MCF 10A (cell line): ENCODE results near the gene WNT7B. TPM values are rescaled to one million over a fixed set of nuclear protein-coding genes. Genes with fewer than 3 reads are reported as not detected.

Source experiments
- BruUV-seq: library from RNA; stranded (reverse); fragments of 400-500 nt; replicated peaks from 2 replicates; lab custom pipeline; 2021; lab: Mats Ljungman, UMichigan
- CTCF ChIA-PET: fragments of 300-600 bp; sonication (Branson Sonifier 250); formaldehyde crosslinking; extraction: SDS; loops from one replicate; lab custom pipeline; 2021; ENCODE audit warnings: antibody characterized with exemption, inconsistent platforms; lab: Yijun Ruan, JAX
- POLR2A ChIA-PET: fragments of 300-600, 350-650 bp; sonication (Branson Sonifier 250); formaldehyde crosslinking; extraction: SDS; loops from one replicate; lab custom pipeline; 2020; ENCODE audit warnings: antibody characterized with exemption, inconsistent platforms; lab: Yijun Ruan, JAX
- DNase-seq: peaks from one replicate; pipeline ENCODE4 v3.0.0-alpha.2; 2018; ENCODE audit not compliant: unreplicated experiment
- H3K27ac Mint-ChIP-seq: one replicate; pipeline ENCODE4 v1.8.0; 2022; ENCODE audit warnings: mild to moderate bottlenecking, low read depth, mixed read lengths; ENCODE audit not compliant: unreplicated experiment
- H3K27me3 Mint-ChIP-seq: one replicate; pipeline ENCODE4 v1.8.0; 2022; ENCODE audit warnings: mixed read lengths; ENCODE audit not compliant: insufficient read depth, unreplicated experiment
- H3K36me3 Mint-ChIP-seq: one replicate; pipeline ENCODE4 v1.8.0; 2022; ENCODE audit warnings: mild to moderate bottlenecking, moderate library complexity, mixed read lengths; ENCODE audit not compliant: insufficient read depth, unreplicated experiment
- H3K4me1 Mint-ChIP-seq: one replicate; pipeline ENCODE4 v1.8.0; 2022; ENCODE audit warnings: mixed read lengths; ENCODE audit not compliant: insufficient read depth, unreplicated experiment
- H3K4me3 Mint-ChIP-seq: one replicate; pipeline ENCODE4 v1.8.0; 2022; ENCODE audit warnings: mild to moderate bottlenecking, moderate library complexity, mixed read lengths; ENCODE audit not compliant: unreplicated experiment
- H3K9me3 Mint-ChIP-seq: one replicate; pipeline ENCODE4 v1.8.0; 2022; ENCODE audit warnings: mixed read lengths; ENCODE audit not compliant: unreplicated experiment
- CTCF ChIP-seq: fragments of 200-600 bp; IDR thresholded peaks from one replicate; pipeline ENCODE4 v1.8.0; 2022; ENCODE audit warnings: antibody characterized with exemption, mild to moderate bottlenecking; ENCODE audit not compliant: unreplicated experiment
- intact Hi-C: fragments of 100-400 bp; cut with micrococcal nuclease; formaldehyde crosslinking; loops from 2 replicates; pipeline ENCODE4 v1.14.1; 2022
- total RNA-seq: library from RNA; stranded (reverse); gene quantifications from 2 replicates; pipeline ENCODE4 v1.2.3, GENCODE V29; 2022

WNT7B gene
- total RNA-seq, 1 experiment from 2014 or later: 0.28 TPM

GRCh38 chr22:45896153-45896951 lies 80.6 kb downstream of the WNT7B start:
- CTCF ChIA-PET: interaction anchor here (0.6 to 1.6 kb wide), 2 partner anchors 33 to 164 kb away, joined by 4 to 6 read pairs; no protein-coding TSS in a partner anchor
- Mint-ChIP-seq H3K4me1 (no peaks in the 10 kb centered on the region), H3K9me3 (no peaks in the 10 kb centered on the region), H3K4me3 (no peak overlapping the region), H3K36me3 (no peaks in the 10 kb centered on the region), H3K27ac (no peak overlapping the region), H3K27me3 (peaks cover 11% of the 10 kb centered on the region)
- no peak for TF ChIP-seq CTCF
- no peak for DNase-seq
- no TSS peak for BruUV-seq
- intact Hi-C loops: no loop called here
- POLR2A ChIA-PET: interaction anchor here (1.0 kb wide), 1 partner anchor 15 kb away, joined by 5 read pairs; no protein-coding TSS in a partner anchor

GRCh38 chr22:45895436-45896152 lies 81.4 kb downstream of the WNT7B start:
- no TSS peak for BruUV-seq
- H3K9me3 Mint-ChIP-seq: no peaks in the 10 kb centered on the region
- H3K4me1 Mint-ChIP-seq: no peaks in the 10 kb centered on the region
- H3K27me3 Mint-ChIP-seq: peaks cover 11% of the 10 kb centered on the region
- ChIA-PET CTCF (interaction anchor here (1.6 kb wide), 1 partner anchor 32 kb away, joined by 6 read pairs; no protein-coding TSS in a partner anchor), POLR2A (interaction anchor here (1.0 kb wide), 1 partner anchor 16 kb away, joined by 5 read pairs; no protein-coding TSS in a partner anchor)
- no peaks in the 10 kb centered on the region for H3K36me3 Mint-ChIP-seq
- H3K4me3 Mint-ChIP-seq: no peak overlapping the region
- no peak for TF ChIP-seq CTCF
- no peak for DNase-seq
- no peak overlapping the region for H3K27ac Mint-ChIP-seq
- intact Hi-C loops: no loop called here

GRCh38 chr22:45893516-45893915 lies 83.4 kb downstream of the WNT7B start:
- intact Hi-C loops: no loop called here
- H3K27ac Mint-ChIP-seq: no peak overlapping the region
- no peaks in the 10 kb centered on the region for H3K27me3 Mint-ChIP-seq
- BruUV-seq: no TSS peak
- DNase-seq: no peak
- TF ChIP-seq CTCF: no peak
- H3K36me3 Mint-ChIP-seq: no peaks in the 10 kb centered on the region
- POLR2A ChIA-PET: interaction anchor here (0.5 kb wide), 1 partner anchor 424 kb away, joined by 4 read pairs; no protein-coding TSS in a partner anchor
- CTCF ChIA-PET: interaction anchor here (0.8 kb wide), 2 partner anchors 10 to 30 kb away, joined by 3 read pairs; no protein-coding TSS in a partner anchor
- H3K9me3 Mint-ChIP-seq: no peaks in the 10 kb centered on the region
- H3K4me3 Mint-ChIP-seq: no peak overlapping the region
- peaks cover under 1% of the 10 kb centered on the region for H3K4me1 Mint-ChIP-seq
